HG03432 (cell line): ENCODE data around the gene PCYT1A.
"Not testable (repeated sequence)": the region's sequence is repeated elsewhere in the genome, so short reads cannot be mapped to it uniquely, and the experiment has no call there.

ENCODE experiments used
- ATAC-seq: cut with Tn5 transposase; IDR thresholded peaks from one replicate; pipeline ENCODE4 v1.9.1; 2021; ENCODE audit warnings: mild to moderate bottlenecking, moderate library complexity; ENCODE audit not compliant: unreplicated experiment

The PCYT1A gene

DNA sequence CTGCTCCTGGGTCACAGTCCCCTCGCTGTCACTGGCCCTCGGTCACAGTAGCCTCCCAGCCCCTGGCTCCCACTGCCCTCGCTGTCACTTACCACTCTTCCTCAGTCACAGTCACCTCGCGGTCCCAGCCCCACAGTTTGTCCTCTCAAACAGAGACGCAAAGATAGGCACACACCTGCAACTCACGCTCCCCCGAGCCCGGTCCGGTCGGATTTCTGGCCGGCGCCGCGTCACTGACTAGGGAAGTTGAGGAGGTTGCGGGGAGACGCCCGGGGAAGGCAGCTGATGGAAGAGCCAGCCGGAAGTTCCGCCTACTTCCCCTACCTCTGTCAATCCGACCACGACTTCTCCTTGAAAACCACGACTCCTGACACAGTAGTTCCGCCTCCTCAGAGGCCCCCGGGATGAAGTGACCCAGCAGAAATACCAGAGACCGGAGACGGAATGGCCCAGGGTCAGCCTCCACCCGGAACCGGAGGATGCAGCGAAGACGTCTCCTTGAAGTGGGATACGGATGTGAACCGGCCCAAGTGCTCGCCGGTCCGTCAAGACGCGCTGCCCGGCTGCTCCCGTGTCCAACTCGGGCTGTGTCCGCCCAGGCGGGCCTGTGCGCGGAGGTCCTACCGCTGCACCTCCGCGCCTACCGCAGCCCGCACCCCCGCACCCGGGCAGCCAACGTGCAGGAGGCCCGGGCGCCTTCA, at the start of gene PCYT1A:
PCYT1A (minus strand) TSS at position 287 of the 701 bp plus-strand sequence. CDS start 17,195 bp downstream, outside the sequence.
- peak; percentile 88 for ATAC-seq

DNA sequence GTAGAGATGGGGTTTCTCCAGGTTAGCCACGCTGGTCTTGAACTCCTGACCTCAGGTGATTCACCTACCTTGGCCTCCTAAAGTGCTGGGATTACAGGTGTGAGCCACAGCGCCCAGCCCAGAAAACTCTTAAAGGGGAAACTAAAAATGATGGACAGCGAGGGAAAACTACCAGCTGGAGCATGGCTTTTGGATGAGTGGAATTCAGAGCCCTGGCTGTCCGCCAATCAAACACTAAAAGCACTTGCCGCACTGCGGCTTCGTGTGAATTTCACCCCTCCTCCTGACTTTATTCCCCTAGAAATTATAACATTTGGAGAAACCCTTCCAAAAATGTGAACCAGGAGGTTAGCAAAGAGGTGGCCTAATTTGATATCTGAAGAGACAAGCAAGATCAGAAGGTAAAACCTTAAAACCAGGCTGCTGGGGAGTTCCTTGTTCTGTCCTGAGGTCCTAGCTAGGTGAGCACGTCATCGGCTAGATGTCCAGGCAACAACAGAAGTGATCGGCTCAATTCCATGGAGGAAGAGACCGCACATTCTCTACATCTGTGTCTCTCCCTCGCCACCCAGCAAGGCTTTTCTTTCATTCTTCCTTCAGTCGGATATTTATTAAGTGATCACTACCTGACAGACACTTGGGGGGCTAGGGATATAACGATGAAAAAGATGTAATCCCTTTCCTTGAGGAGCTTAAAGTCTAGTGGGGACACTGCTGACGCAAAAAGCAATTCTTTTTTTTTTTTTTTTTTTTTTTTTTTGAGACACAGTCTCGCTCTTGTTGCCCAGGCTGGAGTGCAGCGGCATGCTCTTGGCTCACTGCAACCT, 49.0 kb upstream of the PCYT1A start:
- ATAC-seq: no peak

DNA sequence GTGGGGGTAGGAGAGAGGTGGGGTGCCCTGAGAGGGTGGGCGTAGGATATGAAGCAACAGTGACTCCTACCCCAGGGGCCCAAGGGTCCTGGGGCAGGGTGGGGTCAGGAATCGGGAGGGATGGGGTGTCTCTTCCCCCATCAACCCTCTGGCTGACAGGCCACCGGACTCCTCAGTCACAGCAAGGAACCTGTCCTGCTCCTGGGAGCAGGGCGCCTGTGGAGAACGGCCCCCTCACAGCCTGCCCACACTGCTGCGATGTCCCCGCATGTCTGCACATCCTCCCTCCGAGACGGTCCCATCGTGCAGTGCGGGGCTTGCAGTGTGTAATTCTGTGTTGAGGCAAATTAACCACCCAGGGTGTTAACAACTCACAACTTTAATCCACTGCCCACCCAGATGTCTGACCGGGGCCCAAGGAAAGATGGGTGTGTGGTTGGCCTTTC, 48.0 kb upstream of the PCYT1A start:
- no peak for ATAC-seq

DNA sequence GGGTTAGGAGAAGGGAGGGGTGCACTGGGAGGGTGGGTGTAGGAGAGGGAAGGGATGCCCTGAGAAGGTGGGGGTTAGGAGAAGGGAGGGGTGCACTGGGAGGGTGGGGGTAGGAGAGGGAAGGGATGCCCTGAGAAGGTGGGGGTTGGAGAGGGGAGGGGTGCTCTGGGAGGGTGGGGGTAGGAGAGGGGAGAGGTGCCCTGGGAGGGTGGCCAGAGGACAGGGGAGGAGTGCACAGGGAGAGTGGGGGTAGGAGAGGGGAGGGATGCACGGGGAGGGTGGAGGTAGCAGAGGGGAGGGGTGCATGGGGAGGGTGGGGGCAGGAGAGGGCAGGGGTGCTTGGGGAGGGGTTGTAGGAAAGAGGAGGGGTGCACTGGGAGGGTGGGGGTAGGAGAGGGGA, 47.5 kb upstream of the PCYT1A start:
- ATAC-seq: no peak

DNA sequence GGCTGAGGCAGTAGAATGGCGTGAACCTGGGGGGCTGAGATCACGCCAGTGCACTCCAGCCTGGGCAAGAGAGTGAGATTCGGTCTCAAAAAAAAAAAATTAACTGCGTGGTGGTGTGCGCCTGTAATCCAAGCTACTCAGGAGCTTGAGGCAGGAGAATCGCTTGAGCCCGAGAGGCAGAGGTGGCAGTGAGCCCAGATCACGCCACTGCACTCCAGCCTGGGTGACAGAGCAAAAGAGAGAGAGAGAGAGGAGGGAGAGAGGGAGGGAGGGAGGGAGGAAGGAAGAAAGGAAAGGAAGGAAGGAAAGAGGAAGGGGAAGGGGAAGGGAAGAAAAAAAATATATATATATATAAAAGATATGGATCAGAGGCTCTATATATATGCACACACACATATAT, 44.6 kb upstream of the PCYT1A start:
- ATAC-seq: no peak

DNA sequence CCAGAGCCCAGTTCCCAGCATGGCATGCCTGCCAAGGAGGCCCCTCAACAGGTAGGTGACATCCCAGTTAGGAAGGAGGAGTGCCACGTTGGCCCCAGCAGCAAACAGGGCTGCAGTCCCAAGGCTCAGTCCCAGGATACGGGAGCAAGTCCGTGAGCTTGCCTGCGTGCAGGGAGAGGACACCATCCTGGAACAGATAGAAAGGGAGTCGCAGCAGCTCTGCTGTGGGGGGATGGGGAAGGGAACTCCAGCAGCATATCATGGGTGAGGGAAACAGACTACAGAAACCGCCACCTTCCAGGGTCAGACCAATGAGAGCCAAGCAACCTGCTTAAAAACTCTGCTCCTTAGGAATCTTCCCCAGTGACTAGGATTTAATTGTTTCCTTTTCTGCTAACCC, 39.9 kb upstream of the PCYT1A start:
- no peak for ATAC-seq

DNA sequence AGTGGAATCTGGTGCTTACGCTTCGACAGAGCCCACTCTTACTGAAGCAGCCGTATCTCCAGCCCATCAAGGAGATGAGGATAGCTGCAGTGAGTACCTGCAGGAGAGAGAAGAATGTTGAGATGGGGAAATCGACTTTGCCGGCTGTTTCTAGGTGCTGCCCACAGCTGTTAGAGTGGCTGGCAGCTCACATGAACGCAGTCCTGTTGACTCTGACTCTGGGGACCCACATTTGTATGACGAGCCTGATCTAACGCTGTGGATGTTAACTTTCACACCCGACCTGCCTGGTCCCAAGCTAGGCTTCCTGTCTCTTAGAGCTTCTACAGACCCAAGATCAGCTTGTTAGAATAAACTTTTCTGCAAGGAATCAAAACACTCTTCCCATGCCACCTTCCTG, 39.4 kb upstream of the PCYT1A start:
- no peak for ATAC-seq

DNA sequence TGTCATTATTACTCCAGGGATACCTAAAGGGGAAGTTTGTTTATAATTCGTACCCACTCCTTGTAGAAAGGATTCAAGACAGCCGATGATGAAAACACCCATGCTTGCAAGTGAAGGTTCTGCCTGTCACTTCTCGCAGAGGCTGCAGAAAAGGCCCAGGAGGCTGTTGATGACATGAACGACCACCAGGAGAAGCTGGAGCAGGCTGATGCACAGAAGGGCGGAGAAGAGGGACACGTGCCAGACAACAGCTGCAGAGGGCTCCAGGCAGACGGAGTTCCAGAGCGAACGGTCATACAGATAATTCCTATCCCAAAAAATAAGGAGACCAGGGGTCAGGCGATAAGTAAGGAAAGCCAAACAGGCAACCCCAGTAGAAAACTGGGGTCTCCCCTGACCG, 36.2 kb upstream of the PCYT1A start:
- no peak for ATAC-seq

DNA sequence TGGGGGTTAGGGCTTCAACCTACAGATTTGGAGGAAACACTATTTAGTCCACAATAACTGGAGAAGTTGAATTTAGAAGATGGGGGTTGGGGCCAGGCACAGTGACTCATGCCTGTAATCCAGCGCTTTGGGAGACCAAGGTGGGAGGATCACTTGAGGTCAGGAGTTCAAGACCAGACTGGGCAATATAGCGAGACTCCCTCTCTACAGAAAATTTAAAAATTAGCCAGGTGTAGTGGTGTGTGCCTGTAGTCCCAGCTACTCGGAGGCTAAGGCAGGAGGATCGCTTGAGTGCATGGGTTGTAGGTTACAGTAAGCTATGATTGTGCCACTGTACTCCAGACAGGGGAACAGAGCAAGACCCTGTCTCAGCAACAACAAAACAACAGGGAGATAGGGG, 35.5 kb upstream of the PCYT1A start:
- ATAC-seq: no peak

DNA sequence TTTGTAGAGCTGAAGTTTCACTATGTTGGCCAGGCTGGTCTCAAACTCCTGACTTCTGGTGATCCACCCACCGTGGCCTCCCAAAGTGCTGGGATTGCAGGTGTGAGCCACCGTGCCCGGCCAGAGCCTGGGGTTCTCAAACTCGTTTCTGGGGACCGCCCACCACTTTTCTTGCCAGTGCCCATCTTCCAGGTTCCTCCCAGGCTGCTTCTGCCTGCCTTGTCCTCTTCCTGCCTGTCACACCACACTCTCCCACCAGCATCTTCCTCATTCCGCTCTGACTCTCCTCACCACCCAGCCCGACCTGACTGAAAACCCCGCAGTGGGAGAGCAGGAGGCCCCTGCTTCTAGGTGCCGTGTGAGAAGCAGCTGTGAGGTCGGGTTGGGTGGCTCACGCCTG, 33.6 kb upstream of the PCYT1A start:
- no peak for ATAC-seq

DNA sequence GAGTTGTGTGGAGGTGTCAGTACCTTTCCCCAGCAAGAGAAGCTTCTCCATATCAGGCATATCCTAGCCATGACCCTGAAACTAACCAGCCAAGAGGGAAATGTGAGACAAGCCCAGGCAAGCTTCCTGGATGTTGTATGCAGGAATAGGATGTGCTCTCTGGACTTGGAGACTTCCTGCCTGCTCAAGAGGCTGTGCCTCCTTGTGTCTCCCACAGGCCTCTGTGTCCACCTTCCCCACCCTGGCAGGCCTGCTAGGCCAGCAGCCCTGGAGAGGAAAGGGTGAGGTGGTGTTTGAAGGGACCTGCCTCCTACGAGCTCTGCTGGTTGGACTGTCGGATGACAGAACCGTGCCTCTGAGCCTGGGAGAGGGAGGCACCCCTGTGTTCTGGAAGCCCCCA, 32.6 kb upstream of the PCYT1A start:
- ATAC-seq: no peak

DNA sequence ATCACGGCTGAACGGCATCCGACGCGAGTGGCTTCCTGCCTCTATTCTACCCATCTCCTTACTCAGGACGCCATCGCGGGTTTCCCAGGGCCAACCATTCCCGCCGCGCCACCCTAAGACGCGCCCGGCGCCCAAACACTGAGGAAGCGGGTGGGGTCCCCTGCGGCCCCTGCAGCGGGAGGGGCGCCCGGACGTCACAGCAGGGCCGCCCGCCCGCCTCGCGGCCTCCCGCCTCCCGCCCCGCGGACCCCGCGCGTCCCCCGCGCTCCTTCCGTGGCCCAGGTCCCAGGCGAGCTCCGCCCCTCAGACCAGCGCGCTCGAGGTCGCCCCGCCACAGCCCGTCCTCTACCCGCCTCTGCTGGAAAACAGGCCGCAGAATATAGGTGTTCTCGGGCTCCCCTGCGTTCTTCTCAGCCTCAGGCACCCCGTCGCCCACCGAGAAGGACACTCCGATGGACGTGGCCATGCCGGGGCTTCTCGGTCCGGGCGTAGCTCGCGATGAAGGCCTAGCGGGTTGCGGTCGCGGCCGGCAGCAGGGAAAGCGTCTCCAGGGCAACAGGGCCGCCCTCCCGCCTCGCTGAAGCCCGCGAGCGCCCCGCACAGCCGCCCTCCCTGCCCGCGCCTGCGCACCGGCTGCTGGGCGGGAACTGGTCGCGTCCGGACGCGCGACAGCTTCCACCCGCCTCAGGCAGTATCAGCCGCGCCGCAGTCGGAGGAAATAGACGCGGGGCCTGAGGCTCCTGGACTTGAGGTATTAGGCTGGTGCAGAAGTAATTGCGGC, 30.4 kb upstream of the PCYT1A start, which contains the start of gene DYNLT2B:
DYNLT2B (minus strand) TSS at position 554 of the 781 bp plus-strand sequence; CDS start at position 466, 88 bp downstream.
- peak; percentile 87 for ATAC-seq

DNA sequence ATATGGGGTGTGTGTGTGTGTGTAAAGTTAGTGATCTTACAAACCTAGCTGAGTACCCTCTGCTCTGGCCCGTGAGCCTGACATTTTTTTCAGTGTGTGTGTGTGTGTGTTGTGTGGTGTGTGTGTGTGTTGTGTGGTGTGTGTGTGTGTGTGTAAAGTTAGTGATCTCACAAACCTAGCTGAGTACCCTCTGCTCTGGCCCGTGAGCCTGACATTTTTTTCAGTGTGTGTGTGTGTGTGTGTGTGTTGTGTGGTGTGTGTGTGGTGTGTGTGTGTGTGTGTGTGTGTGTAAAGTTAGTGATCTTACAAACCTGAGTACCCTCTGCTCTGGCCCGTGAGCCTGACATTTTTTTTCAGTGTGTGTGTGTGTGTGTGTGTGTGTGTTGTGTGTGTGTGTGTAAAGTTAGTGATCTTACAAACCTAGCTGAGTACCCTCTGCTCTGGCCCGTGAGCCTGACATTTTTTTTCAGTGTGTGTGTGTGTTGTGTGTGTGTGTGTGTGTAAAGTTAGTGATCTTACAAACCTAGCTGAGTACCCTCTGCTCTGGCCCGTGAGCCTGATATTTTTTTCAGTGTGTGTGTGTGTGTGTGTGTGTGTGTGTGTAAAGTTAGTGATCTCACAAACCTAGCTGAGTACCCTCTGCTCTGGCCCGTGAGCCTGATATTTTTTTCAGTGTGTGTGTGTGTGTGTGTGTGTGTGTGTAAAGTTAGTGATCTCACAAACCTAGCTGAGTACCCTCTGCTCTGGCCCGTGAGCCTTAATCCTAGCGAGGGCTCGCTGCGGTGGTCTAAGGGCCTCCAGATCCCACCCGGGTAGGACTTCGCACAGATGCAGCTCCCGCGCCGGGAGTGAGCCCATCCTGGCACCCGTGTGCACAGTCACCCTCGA, 29.5 kb upstream of the PCYT1A start:
- not testable (repeated sequence) for ATAC-seq

DNA sequence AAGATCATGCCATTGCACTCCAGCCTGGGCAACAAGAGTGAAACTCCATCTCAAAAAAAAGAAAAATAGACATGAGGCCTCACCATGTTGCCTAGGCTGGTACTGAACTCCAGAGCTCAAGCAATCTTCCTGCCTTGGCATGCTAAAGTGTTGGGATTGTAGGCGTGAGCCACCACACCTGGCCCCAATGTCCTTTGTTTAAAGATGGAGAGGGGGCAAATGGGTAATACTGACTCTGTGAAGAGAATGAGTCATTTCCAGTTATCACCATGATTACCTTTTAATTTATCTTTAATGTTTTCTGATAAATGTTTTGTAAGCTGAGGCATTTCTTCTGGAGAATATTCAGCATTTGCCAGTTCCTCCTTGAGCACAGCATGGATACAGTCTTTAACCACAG, 28.3 kb upstream of the PCYT1A start:
- ATAC-seq: no peak

DNA sequence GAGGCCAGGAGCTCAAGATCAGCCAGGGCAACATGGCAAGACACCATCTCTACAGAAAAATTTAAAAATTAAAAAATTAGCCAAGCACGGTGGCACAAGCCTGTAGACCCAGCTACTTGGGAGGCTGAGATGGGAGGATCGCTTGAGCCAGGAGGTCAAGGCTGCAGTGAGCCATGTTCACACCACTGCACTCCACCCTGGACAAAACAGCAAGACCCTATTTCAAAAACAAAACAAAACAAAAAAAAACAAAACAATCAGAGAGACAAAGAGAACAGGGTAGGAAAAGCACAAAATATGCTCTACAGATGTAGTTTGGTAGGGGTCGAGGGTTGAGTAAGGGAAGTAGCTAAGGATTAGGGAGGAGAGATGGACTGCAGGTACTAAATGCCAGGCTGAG, 27.1 kb upstream of the PCYT1A start:
- no peak for ATAC-seq

DNA sequence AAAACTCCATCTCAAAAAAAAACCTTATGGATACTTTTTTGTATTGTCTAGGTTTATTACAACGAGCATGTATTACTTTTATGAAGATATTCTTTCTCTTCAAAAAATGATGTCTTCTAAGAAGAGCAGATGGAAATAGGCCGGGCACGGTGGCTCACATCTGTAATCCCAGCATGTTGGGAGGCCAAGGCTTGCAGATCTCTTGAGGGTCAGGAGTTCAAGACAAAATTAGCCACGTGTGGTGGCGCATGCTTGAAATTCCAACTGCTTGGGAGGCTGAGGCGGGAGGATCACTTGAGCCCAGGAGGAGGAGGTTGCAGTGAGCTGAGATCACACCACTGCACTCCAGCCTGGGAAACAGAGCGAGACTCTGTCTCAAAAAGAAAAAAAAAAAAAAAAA, 26.6 kb upstream of the PCYT1A start:
- not testable (repeated sequence) for ATAC-seq

DNA sequence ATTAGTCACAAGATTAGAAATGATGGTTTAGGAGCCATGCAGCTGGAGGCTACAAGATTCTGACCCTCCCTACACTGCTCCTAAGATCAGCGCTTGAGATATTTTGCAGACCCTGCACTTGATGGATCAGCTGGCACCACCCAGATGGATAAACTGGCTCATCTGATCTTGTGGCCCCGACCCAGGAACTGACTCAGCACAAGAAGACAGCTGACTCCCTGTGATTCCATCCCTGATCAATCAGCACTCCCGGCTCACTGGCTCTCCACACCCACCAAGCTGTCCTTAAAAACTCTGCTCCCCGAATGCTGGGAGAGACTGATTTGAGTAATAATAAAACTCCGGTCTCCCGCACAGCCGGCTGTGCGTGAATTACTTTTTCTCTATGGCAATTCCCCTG, 15.4 kb upstream of the PCYT1A start:
- not testable (repeated sequence) for ATAC-seq

DNA sequence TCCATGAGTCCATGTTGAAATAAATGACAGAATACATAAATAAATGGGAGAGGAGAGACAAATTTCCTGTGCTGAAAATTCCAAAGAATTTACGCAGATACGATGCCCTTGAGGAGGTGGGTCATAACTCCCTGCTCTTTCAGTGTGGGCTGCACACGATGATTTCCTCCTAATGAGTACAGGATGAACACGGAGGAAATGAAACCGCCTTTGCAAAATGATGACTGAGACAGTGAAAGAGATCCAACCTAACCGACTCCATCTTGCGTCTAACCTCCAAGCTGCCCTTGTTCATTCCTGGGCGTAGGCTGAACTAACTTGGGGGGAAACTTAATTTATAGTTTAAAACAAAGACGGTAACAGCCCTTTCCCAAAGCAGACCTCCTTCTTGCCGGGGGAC, 15.0 kb upstream of the PCYT1A start:
- not testable (repeated sequence) for ATAC-seq

DNA sequence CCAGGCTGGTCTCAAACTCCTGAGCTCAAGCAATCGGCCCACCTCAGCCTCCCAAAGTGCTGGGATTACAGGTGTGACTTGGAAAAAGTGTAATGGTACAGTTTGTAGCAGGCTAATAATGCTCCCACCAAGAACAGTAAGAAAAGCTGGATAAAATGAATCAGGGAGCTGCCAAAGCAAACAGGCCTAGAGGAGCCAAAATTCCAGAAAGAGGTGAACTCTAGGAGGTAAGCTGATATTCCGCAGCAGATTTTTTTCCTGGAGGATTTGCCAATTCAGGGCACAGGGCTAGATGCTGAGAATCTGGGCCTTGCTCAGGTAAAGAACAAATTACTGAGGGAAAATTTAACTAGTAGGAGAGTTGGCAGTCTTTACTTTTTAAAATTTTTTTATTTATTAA, 11.0 kb upstream of the PCYT1A start:
- no peak for ATAC-seq

DNA sequence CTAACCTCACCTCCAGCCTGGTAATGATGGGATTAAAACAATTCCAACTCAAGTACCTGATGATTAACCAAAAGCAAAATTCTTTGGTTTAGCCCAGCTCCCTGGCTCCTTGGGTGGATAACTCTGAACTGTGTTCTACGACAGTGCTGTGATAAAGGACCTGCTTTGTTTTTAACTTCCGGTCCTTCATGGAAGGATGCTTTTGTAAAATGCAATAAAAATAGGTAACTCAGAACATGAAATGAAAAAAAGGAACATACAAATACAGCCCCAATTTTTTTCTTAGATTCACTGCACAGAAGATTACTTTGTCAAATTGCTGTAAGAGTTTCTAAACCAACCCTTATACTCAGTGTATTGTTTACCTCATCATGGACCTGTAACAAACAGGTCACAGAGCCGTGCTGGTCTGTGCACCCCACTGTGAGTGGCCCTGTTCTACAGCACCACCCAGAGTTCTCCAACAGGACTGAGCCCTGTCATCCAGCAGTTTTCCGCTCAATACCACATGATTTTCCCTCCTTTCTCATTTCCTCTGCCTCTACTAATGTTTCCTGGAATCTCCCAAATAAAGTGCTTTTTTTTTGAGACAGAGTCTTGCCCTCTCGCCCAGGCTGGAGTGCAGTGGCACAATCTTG, 4.9 kb upstream of the PCYT1A start:
- no peak for ATAC-seq
